ENCODE data around the gene AUP1.

GRCh38 chr2:74499267-74499939 lies 30.1 kb downstream of the AUP1 start, which contains the start of gene LBX2:
- no peak for TF ChIP-seq CTCF (IDR thresholded peaks at IDR 0.05; ENCODE audit: poor library complexity, severe bottlenecking)
- TF ChIP-seq POLR2AphosphoS5 (IDR thresholded peaks at IDR 0.05) = no peak
- TF ChIP-seq SMC3 (conservative IDR thresholded peaks at IDR 0.05; ENCODE audit: poor library complexity) = no peak
- no peak for TF ChIP-seq REST (IDR thresholded peaks at IDR 0.05; ENCODE audit: borderline replicate concordance)
- TF ChIP-seq EZH2 (IDR thresholded peaks at IDR 0.05; ENCODE audit: borderline replicate concordance, insufficient read depth, low read length, poor library complexity, severe bottlenecking) = no peak
- no peak for TF ChIP-seq MXI1 (conservative IDR thresholded peaks at IDR 0.05; ENCODE audit: poor library complexity, severe bottlenecking)
- TF ChIP-seq TAF1 (IDR thresholded peaks at IDR 0.05; ENCODE audit: low read depth) = no peak
- TF ChIP-seq EP300 (conservative IDR thresholded peaks at IDR 0.05; ENCODE audit: poor library complexity, severe bottlenecking) = no peak
- TF ChIP-seq RAD21 (conservative IDR thresholded peaks at IDR 0.05) = no peak
